Tibial artery (tissue), 4 donors: ENCODE results near the gene CDCA4.
A peak's percentile ranks its signal among the peaks of the same experiment; 100 is the strongest.

Experiments
- DNase-seq, 2 donors: peaks; one replicate each; pipeline ENCODE4 v3.0.0-alpha.2; 2019
- H3K27ac ChIP-seq, 2 donors: fragments of 200-600 bp; sonication (generic) in 1 of 2; 1 replicate in 1 of 2; 2 replicates in 1 of 2; pipeline ENCODE4 v1.5.1; 2018 to 2019; ENCODE audit warnings: mild to moderate bottlenecking in 1 of 2
- H3K27me3 ChIP-seq, 2 donors: fragments of 200-600 bp; sonication (generic) in 1 of 2; one replicate each; pipeline versions ENCODE4 v1.5.1 to v1.6.0; 2016 to 2019
- H3K36me3 ChIP-seq, 3 donors: fragments of 200-600 bp; sonication (generic) in 2 of 3; one replicate each; pipeline ENCODE4 v1.5.1; 2016 to 2019; ENCODE audit warnings: mild to moderate bottlenecking in 2 of 3
- H3K4me1 ChIP-seq, 4 donors: fragments of 200-600 bp; sonication (generic) in 2 of 4; 1 replicate in 3 of 4; 2 replicates in 1 of 4; pipeline ENCODE4 v1.5.1; 2016 to 2019
- H3K4me3 ChIP-seq, 2 donors: fragments of 200-600 bp; sonication (generic) in 1 of 2; 1 replicate in 1 of 2; 2 replicates in 1 of 2; pipeline ENCODE4 v1.5.1; 2018 to 2019; ENCODE audit warnings: mild to moderate bottlenecking in 2 of 2
- H3K9me3 ChIP-seq, 3 donors: fragments of 200-600 bp; sonication (generic) in 1 of 3; one replicate each; pipeline ENCODE4 v1.5.1; 2016 to 2019
- CTCF ChIP-seq, 2 experiments: fragments of 200-600 bp in 1 of 2; fragments of 450-650 bp in 1 of 2; IDR thresholded peaks; one replicate each; pipeline ENCODE4 v1.5.1; 2017 to 2019; ENCODE audit warnings: antibody characterized with exemption in 2 of 2, mild to moderate bottlenecking in 1 of 2, moderate library complexity in 1 of 2
- intact Hi-C: fragments of 100-400 bp; cut with DNase I; formaldehyde crosslinking; loops from one replicate; pipeline ENCODE4 v1.15.0; 2023; ENCODE audit warnings: low total_unique reads

CDCA4 gene

GRCh38 chr14:104974146-104974541, 46.7 kb downstream of the CDCA4 start:
- intact Hi-C loops = loop anchor here (10.0 kb wide), 1 partner anchor 109 kb away; the partner anchor contains the start of gene CEP170B
- Histone ChIP-seq H3K9me3 (no peaks in the 10 kb centered on the region), H3K27ac (peak overlapping the region; percentile 93 to 97), H3K27me3 (no peaks in the 10 kb centered on the region), H3K36me3 (no peaks in the 10 kb centered on the region), H3K4me1 (peaks cover 7 to 98% (median 91%) of the 10 kb centered on the region in 4 donors), H3K4me3 (peak overlapping the region; percentile 27 to 35)
- DNase-seq = no peak
- TF ChIP-seq CTCF (IDR thresholded peaks at IDR 0.05) = no peak

- peak; percentile 76 to 95 for DNase-seq
- H3K4me1 ChIP-seq = peaks cover 7 to 98% (median 93%) of the 10 kb centered on the region in 4 donors
- H3K27ac ChIP-seq = peak overlapping the region; percentile 93 to 97
- H3K36me3 ChIP-seq = no peaks in the 10 kb centered on the region
- H3K9me3 ChIP-seq = no peaks in the 10 kb centered on the region
- intact Hi-C loops = loop anchor here (10.0 kb wide), 1 partner anchor 109 kb away; the partner anchor contains the start of gene CEP170B
- TF ChIP-seq CTCF (IDR thresholded peaks at IDR 0.05) = peak in 1 of 2 experiments; percentile 5
- H3K27me3 ChIP-seq = no peaks in the 10 kb centered on the region
- H3K4me3 ChIP-seq = peak overlapping the region; percentile 27 to 35
Observed at GRCh38 chr14:104973385-104974145, 47.3 kb downstream of the CDCA4 start.

GRCh38 chr14:104973135-104973384, 47.8 kb downstream of the CDCA4 start:
- Histone ChIP-seq H3K27me3 (no peaks in the 10 kb centered on the region), H3K36me3 (no peaks in the 10 kb centered on the region), H3K4me1 (peaks cover 7 to 98% (median 94%) of the 10 kb centered on the region in 4 donors), H3K4me3 (peak overlapping the region; percentile 1 to 8), H3K27ac (peak overlapping the region; percentile 93 to 97), H3K9me3 (no peaks in the 10 kb centered on the region)
- DNase-seq = peak; percentile 93 to 98
- TF ChIP-seq CTCF (IDR thresholded peaks at IDR 0.05) = no peak
- intact Hi-C loops = loop anchor here (10.0 kb wide), 1 partner anchor 108 kb away; the partner anchor contains the start of gene CEP170B

- TF ChIP-seq CTCF (IDR thresholded peaks at IDR 0.05) = no peak
- H3K4me3 ChIP-seq = peak overlapping the region; percentile 1 to 8
- peak; percentile 89 to 91 for DNase-seq
- no peaks in the 10 kb centered on the region for H3K27me3 ChIP-seq
- H3K9me3 ChIP-seq = no peaks in the 10 kb centered on the region
- H3K36me3 ChIP-seq = no peaks in the 10 kb centered on the region
- intact Hi-C loops = loop anchor here (10.0 kb wide), 1 partner anchor 108 kb away; the partner anchor contains the start of gene CEP170B
- H3K4me1 ChIP-seq = peaks cover 7 to 98% (median 94%) of the 10 kb centered on the region in 4 donors
- H3K27ac ChIP-seq = peak overlapping the region; percentile 93 to 97
Observed at GRCh38 chr14:104972301-104973134, 48.4 kb downstream of the CDCA4 start.

GRCh38 chr14:104971447-104972240, 49.2 kb downstream of the CDCA4 start:
- intact Hi-C loops = loop anchor here (10.0 kb wide), 1 partner anchor 107 kb away; the partner anchor contains the start of gene CEP170B

More at GRCh38 chr14:104971447-104972240, 49.2 kb downstream of the CDCA4 start:
- no peaks in the 10 kb centered on the region for H3K27me3 ChIP-seq
- peak in 1 of 2 donors; percentile 70 for DNase-seq
- no peaks in the 10 kb centered on the region for H3K9me3 ChIP-seq
- H3K4me1 ChIP-seq = peaks cover 7 to 98% (median 94%) of the 10 kb centered on the region in 4 donors
- TF ChIP-seq CTCF (IDR thresholded peaks at IDR 0.05) = no peak
- no peaks in the 10 kb centered on the region for H3K36me3 ChIP-seq
- peak overlapping the region; percentile 93 to 97 for H3K27ac ChIP-seq
- no peak overlapping the region for H3K4me3 ChIP-seq
